Endometrial microvascular endothelial cells (primary cell): Measurements from ENCODE around the gene SPIRE1. TPM values are rescaled to one million over a fixed set of nuclear protein-coding genes. Genes with fewer than 3 reads are reported as not detected.

ENCODE experiments used
- in situ Hi-C: cut with HindIII; loops from 2 replicates; pipeline ENCODE4 v1.10.0; 2017; ENCODE audit warnings: low sequenced_read_pairs, low pct_unique_long_range_greater_than_20kb; ENCODE audit errors: inconsistent ontology term
- total RNA-seq: library from RNA; depleted of rRNA; stranded (reverse); fragments of >200 nt; gene quantifications from one replicate; pipeline ENCODE4 v1.2.3, GENCODE V29; 2015; ENCODE audit errors: inconsistent ontology term

SPIRE1 gene
- total RNA-seq, 1 donor from 2014 or later: 32.3 TPM

DNA sequence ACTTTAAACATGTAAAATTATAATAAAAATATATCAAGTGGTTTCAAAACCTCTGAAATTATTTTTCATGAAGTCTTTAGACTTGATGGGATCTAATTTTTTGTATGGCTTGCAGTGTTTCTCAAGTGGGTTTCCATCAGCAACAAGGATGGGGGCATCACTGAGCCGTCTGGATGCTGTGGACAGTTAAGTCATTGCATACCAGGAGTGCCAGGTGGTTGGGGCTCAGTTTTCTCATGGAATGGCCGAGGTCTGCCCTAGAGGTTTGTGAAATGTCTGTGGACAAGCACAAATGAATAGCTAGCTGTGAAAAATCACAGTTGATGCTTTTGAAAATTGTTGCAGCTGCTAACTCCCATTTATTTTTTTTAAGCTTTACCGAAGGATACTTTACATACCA is 248.4 kb downstream of the SPIRE1 start:
- in situ Hi-C loops: no loop called here

DNA sequence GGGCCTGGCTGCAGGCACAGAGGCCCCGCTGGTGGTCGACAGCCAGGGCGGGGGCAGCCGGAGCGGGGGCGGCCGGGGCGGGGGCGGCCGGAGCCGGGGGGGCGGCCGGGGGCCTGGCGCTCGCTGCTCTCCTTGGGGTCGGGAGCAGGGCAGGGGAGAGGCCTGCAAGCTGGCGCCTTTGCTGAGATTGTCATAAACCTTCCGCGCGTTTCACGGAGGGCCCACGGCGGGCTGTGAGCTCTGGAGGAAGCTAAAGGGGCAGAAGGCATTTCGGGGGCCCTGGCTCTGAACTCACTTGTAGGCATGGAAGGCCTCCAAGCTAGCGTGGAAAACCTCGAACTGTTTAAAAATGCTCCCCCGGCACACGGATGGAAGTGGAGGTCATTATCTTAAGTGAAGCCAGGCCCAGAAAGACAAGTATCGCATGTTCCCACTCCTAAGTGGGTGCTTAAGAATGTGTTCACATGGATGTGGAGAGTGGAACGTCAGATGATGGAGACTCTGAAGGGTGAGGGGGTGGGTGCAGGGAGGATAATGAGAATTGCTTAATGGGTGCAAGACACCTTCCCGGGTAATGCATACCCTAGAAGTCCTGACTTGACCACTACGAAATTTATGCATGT is 249.5 kb downstream of the SPIRE1 start:
- in situ Hi-C loops: no loop called here

DNA sequence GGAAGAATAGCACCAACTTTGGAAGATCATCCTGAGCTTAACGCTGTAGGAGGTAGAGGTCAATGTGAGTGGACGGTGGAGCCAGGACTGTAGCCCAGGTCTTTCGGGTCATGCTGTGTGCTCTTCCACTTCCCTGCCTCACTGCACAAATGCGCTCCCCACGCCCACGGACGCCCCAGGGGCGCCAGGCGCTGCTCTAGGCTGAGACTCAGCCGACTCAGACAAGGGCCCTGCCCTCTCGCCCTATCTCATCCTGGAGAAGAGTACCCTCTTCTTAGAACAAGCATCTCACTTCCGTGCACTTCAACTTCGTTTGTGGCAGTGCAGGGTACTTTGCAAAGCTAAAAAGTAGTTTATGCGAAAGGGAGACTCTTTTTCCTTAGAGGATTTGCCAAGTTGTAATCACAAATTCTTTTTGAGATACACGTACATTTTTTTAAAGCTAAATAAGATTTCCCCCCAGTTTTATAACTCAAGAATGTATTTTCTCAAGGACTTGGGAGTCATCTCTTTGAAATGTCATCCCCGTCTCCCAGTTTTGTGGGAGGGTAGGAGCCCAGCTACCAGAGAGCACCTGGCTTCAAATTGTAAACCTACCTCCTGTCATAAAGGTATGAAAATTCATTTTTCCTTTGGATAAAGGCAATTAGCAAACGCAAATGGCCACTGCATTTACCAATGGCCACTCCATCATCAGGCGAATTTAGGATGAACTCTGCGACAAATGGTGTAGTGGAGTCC is 251.4 kb downstream of the SPIRE1 start:
- in situ Hi-C loops: no loop called here

GRCh38 chr18:12405066-12405465 is 252.8 kb downstream of the SPIRE1 start:
- in situ Hi-C loops: no loop called here

DNA sequence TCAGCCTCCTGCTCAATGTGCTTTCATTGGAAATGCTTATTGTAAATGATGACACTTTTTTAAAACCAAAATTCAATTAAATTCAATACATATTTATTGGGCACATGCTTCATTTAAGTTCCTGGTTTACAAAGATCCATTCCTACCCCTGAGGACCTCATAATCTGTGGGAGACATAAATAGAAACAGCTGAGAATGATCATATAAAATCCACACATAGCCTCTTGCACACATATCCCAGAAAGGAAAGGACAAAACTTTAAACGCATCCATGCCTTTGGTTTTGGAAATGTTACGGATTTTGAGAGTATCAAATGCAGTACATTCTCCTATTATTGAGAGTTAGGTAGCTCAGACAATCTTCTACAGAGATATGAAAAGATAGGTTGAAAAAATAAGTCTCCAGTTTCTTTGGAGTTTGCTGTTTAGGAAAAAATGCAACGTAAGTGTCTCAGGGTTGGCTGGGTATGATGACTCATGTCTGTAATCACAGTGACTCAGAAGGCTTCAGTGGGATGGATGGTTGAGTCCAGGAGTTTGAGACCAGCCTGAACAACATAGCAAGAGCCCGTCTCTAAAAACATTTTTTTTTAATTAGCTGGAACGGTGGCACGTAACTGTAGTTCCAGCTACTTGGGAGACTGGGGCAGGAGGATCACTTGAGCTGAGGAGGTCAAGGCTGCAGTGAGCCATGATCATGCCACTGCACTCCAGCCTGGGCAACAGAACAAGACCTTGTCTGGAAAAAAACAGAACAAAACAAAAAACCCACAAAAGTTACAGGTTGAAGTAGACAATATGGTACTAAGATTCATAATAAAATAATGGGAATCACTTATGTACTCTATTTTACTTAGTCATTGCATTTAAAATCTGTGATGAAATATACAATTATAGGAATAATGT is 254.1 kb downstream of the SPIRE1 start:
- in situ Hi-C loops: no loop called here

DNA sequence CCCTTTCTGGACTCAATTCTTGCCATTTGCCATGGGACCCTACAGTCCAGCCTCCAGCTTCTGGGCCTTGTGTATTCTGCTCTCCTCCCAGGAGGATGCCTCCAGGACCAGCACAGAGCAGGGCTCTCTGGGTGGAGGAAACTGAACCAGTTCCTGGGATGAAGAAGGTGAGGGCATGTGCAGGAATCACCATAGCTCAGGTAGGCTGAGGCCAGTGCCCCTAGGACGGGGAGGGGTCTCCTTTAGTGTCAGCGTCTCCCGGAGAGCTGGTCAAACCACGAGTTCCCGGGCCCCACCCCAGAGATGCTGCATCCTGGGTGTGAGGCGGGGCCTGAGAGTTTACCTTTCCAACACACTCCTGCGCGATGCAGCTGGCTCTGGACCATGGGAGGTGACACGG is 256.0 kb downstream of the SPIRE1 start:
- in situ Hi-C loops: no loop called here

DNA sequence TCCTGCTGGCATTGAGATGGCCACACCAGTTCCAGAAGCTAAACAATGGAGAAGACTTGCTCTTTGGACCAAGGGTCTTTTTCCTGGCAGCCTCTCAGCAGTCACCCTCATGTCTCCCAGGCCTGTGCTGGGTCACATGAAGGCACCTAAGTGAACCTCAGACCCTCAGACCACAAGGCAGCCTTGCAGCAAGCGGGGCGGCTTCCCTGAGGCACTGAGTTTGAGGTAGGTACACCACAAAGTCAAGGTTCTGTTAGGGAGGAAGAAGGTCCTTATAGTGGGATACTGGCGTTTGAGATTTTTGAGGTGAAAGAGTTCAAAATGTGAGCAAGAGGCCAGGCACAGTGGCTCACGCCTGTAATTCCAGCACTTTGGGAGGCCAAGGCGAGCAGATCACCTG is 258.7 kb downstream of the SPIRE1 start:
- in situ Hi-C loops: no loop called here

GRCh38 chr18:12398625-12399024 is 259.3 kb downstream of the SPIRE1 start:
- in situ Hi-C loops: no loop called here

DNA sequence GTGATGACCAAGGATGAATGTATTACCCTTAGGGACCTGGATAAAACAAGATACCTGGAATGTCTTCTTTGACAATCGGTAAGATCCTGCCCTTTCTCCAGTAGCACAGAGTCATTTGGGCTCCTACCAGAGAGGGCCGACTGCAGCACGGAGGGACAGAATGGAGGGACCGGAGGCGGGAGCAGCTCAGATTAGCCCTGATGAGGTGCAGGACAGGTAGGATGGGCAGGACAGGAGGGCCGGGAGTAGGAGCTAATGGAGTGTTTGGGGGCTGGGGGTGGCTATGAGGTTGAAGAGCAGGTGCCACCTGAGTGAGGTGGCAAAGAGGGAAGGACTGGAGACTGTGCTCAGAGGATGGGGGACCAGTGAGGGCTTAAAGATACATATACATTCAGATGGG is 260.1 kb downstream of the SPIRE1 start:
- in situ Hi-C loops: no loop called here

DNA sequence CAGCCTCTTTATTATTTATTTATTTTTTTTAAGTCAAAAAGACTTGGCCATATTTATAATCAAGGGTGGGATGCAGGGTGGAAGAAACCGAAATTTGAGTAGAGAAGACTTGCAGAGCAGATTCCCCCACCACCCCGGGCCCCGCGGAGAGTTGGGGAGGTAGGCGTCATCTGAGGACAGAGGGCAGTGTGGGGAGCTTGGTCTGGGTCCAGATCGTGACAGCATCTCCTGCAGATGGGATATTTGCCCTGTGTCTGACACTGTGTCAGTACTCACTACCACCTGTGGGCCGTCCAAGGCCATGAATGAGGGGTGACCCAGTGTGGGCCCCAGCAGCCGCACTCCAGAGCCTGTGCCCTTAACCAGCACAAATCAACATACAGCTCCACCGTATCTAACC is 260.7 kb downstream of the SPIRE1 start:
- in situ Hi-C loops: no loop called here

Other genes with a start within 250 kb of the SPIRE1 start
- gene CEP76, start 44.6 kb upstream of the SPIRE1 start, total RNA-seq: 11.6 TPM
- 99.0 TPM for gene PSMG2, start 44.9 kb upstream of the SPIRE1 start, total RNA-seq
- 27.9 TPM for gene PTPN2, start 226.1 kb upstream of the SPIRE1 start, total RNA-seq